H1 (cell line): ENCODE data around the gene HOXC5. TPM values are rescaled to one million over a fixed set of nuclear protein-coding genes. Genes with fewer than 3 reads are reported as not detected.

Experiments used
- CTCF ChIA-PET: fragments of 300-600 bp; sonication (Branson Sonifier 250); formaldehyde crosslinking; loops from one replicate; lab custom pipeline; 2021; ENCODE audit not compliant: partially characterized antibody; lab: Charles Lee
- POLR2A ChIA-PET: fragments of 300-600 bp; sonication (Branson Sonifier 250); formaldehyde crosslinking; loops from one replicate; lab custom pipeline; 2021; ENCODE audit warnings: inconsistent platforms; ENCODE audit not compliant: partially characterized antibody; lab: Charles Lee
- DNase-seq, 2 experiments: peaks; one replicate each; pipeline versions ENCODE4 v3.0.0 to v3.0.0-alpha.2; 2010 to 2022; ENCODE audit warnings: low spot score in 2 of 2, low read depth in 1 of 2, mixed read lengths in 1 of 2
- FAIRE-seq: peaks from 2 replicates; lab custom pipeline; 2011; peaks lifted over from hg19 to GRCh38; lab: Jason Lieb, UNC
- H2AFZ ChIP-seq: 2 replicates; pipeline ENCODE4 v1.8.1; 2012; ENCODE audit warnings: low read length, inconsistent platforms
- H2AK5ac ChIP-seq: 2 replicates; pipeline ENCODE4 v1.6.1; 2013; ENCODE audit warnings: low read depth, low read length
- H2BK120ac ChIP-seq: replicated peaks from 2 replicates; pipeline ENCODE3; 2013; ENCODE audit warnings: low read depth, low read length, inconsistent platforms
- H2BK12ac ChIP-seq: 2 replicates; pipeline ENCODE4 v1.6.1; 2013; ENCODE audit warnings: low read depth, low read length
- H2BK15ac ChIP-seq: 2 replicates; pipeline ENCODE4 v1.6.1; 2013; ENCODE audit warnings: low read length
- H2BK20ac ChIP-seq: 2 replicates; pipeline ENCODE4 v1.6.1; 2013; ENCODE audit warnings: low read length
- H2BK5ac ChIP-seq: 2 replicates; pipeline ENCODE4 v1.6.1; 2013; ENCODE audit warnings: low read depth, low read length
- H3K14ac ChIP-seq: 2 replicates; pipeline ENCODE4 v1.6.1; 2013; ENCODE audit warnings: inconsistent platforms; ENCODE audit not compliant: insufficient read length
- H3K18ac ChIP-seq: 2 replicates; pipeline ENCODE4 v1.6.1; 2013; ENCODE audit warnings: low read length; ENCODE audit errors: extremely low read depth
- H3K23ac ChIP-seq: 2 replicates; pipeline ENCODE4 v1.6.1; 2013; ENCODE audit warnings: inconsistent platforms; ENCODE audit not compliant: insufficient read length
- H3K23me2 ChIP-seq: 2 replicates; pipeline ENCODE4 v1.6.1; 2013; ENCODE audit warnings: low read depth, low read length
- H3K27ac ChIP-seq: 2 replicates; pipeline ENCODE4 v1.6.1; 2011; ENCODE audit warnings: low read depth, low read length, inconsistent platforms
- H3K27me3 ChIP-seq, 4 experiments: replicated peaks in 1 of 4; 1 replicate in 1 of 4; 2 replicates in 3 of 4; pipeline versions ENCODE4 v1.6.1 to v1.8.1; 2011 to 2013; ENCODE audit warnings: low read length in 3 of 4, mild to moderate bottlenecking in 3 of 4, inconsistent platforms in 2 of 4, mixed read lengths in 2 of 4, moderate library complexity in 1 of 4; ENCODE audit not compliant: control insufficient read depth in 3 of 4, insufficient read depth in 3 of 4; ENCODE audit errors: extremely low read depth in 1 of 4
- H3K36me3 ChIP-seq, 4 experiments: 2 replicates each; pipeline versions ENCODE4 v1.6.1 to v1.8.1; 2011 to 2013; ENCODE audit warnings: mild to moderate bottlenecking in 4 of 4, low read length in 3 of 4, moderate library complexity in 2 of 4, control low read depth in 1 of 4, inconsistent platforms in 1 of 4; ENCODE audit not compliant: insufficient read depth in 4 of 4, control insufficient read depth in 2 of 4
- H3K4ac ChIP-seq: replicated peaks from 2 replicates; pipeline ENCODE3; 2013; ENCODE audit warnings: low read length, low read depth, mixed read lengths, inconsistent platforms; ENCODE audit not compliant: insufficient read length
- H3K4me1 ChIP-seq, 4 experiments: replicated peaks in 1 of 4; 1 replicate in 1 of 4; 2 replicates in 3 of 4; pipeline versions ENCODE4 v1.6.1 to v1.8.1; 2011 to 2013; ENCODE audit warnings: low read length in 3 of 4, inconsistent platforms in 2 of 4, mixed read lengths in 1 of 4; ENCODE audit not compliant: insufficient read depth in 4 of 4, control insufficient read depth in 3 of 4
- H3K4me2 ChIP-seq, 2 experiments: 2 replicates each; pipeline versions ENCODE4 v1.6.1 to v1.8.1; 2011 to 2013; ENCODE audit warnings: low read depth in 2 of 2, low read length in 2 of 2, control low read depth in 1 of 2, inconsistent platforms in 1 of 2, mild to moderate bottlenecking in 1 of 2; ENCODE audit not compliant: insufficient read depth in 1 of 2
- H3K4me3 ChIP-seq, 4 experiments: fragments of 200-600, 300-600 bp in 1 of 4; sonication (generic), shearing (Covaris generic), sonication (Bioruptor Twin) in 1 of 4; 2 replicates each; pipeline versions ENCODE4 v1.5.1 to v1.8.1; 2011 to 2016; ENCODE audit warnings: low read length in 4 of 4, low read depth in 3 of 4, control low read depth in 2 of 4, inconsistent platforms in 2 of 4, mild to moderate bottlenecking in 2 of 4, mixed read lengths in 1 of 4, moderate library complexity in 1 of 4; ENCODE audit not compliant: insufficient read depth in 2 of 4; ENCODE audit errors: extremely low read depth in 1 of 4
- H3K56ac ChIP-seq: replicated peaks from 2 replicates; pipeline ENCODE3; 2013; ENCODE audit warnings: low read depth, mild to moderate bottlenecking, mixed read lengths, low read length, inconsistent platforms; ENCODE audit not compliant: insufficient read length
- H3K79me1 ChIP-seq: 2 replicates; pipeline ENCODE4 v1.6.1; 2013; ENCODE audit warnings: low read depth, low read length, control low read depth
- H3K79me2 ChIP-seq, 2 experiments: 2 replicates each; pipeline versions ENCODE4 v1.6.1 to v1.8.1; 2012 to 2013; ENCODE audit warnings: low read length in 2 of 2, mild to moderate bottlenecking in 2 of 2, inconsistent platforms in 1 of 2; ENCODE audit not compliant: insufficient read depth in 2 of 2, control insufficient read depth in 1 of 2
- H3K9ac ChIP-seq, 4 experiments: replicated peaks in 1 of 4; 1 replicate in 1 of 4; 2 replicates in 3 of 4; pipeline versions ENCODE4 v1.6.1 to v1.8.1; 2011 to 2013; ENCODE audit warnings: low read depth in 3 of 4, low read length in 3 of 4, control low read depth in 2 of 4, mild to moderate bottlenecking in 2 of 4, moderate library complexity in 2 of 4, inconsistent platforms in 1 of 4; ENCODE audit errors: extremely low read depth in 1 of 4
- H3K9me3 ChIP-seq, 2 experiments: 2 replicates each; pipeline versions ENCODE4 v1.6.1 to v1.8.1; 2012 to 2013; ENCODE audit warnings: mild to moderate bottlenecking in 2 of 2, moderate library complexity in 2 of 2, control low read depth in 1 of 2, inconsistent platforms in 1 of 2, low read depth in 1 of 2, low read length in 1 of 2, mixed read lengths in 1 of 2; ENCODE audit not compliant: insufficient read depth in 2 of 2
- H4K20me1 ChIP-seq, 2 experiments: replicated peaks in 1 of 2; 2 replicates each; pipeline versions ENCODE3 to v1.8.1; 2011 to 2013; ENCODE audit warnings: inconsistent platforms in 2 of 2, low read length in 2 of 2, mild to moderate bottlenecking in 1 of 2; ENCODE audit not compliant: insufficient read depth in 2 of 2, control insufficient read depth in 1 of 2
- H4K5ac ChIP-seq: 2 replicates; pipeline ENCODE4 v1.6.1; 2013; ENCODE audit warnings: low read length, low read depth, mixed read lengths, inconsistent platforms; ENCODE audit not compliant: insufficient read length
- H4K8ac ChIP-seq: 2 replicates; pipeline ENCODE4 v1.8.0; 2013; ENCODE audit warnings: mild to moderate bottlenecking, moderate library complexity, low read length, inconsistent platforms; ENCODE audit not compliant: insufficient read depth; ENCODE audit errors: extremely low read depth
- H4K91ac ChIP-seq: replicated peaks from 2 replicates; pipeline ENCODE3; 2013; ENCODE audit warnings: low read length, mixed read lengths, inconsistent platforms; ENCODE audit not compliant: insufficient read length
- E2F6 ChIP-seq: IDR thresholded peaks from 2 replicates; pipeline ENCODE4 v1.6.1; 2012; ENCODE audit warnings: inconsistent platforms
- RNF2 ChIP-seq: fragments of 200-900, 300-1000 bp; sonication (generic); IDR thresholded peaks from 2 replicates; pipeline ENCODE4 v1.7.1; 2016; ENCODE audit warnings: borderline replicate concordance, low read depth, mild to moderate bottlenecking, antibody characterized with exemption, low read length; ENCODE audit not compliant: poor library complexity, severe bottlenecking; ENCODE audit errors: missing control alignments
- RXRA ChIP-seq: IDR thresholded peaks from 2 replicates; pipeline ENCODE4 v1.6.1; 2011; ENCODE audit warnings: low read depth, mild to moderate bottlenecking, low read length, moderate library complexity; ENCODE audit not compliant: insufficient read depth
- SRF ChIP-seq: IDR thresholded peaks from 2 replicates; pipeline ENCODE4 v1.6.1; 2011; ENCODE audit warnings: mild to moderate bottlenecking, low read depth, low read length, moderate library complexity
- WGBS, 2 experiments: shearing (Covaris generic) in 1 of 2; methylation state at CpG; one replicate each; pipeline versions ENCODE4 v1.1.6 to v1.1.7; 2013 to 2015; ENCODE audit warnings: low lambda C conversion rate in 2 of 2, mixed read lengths in 2 of 2, inconsistent platforms in 1 of 2, low coverage in 1 of 2, missing lambda C conversion rate in 1 of 2; ENCODE audit not compliant: insufficient replicate concordance in 2 of 2, insufficient coverage in 1 of 2, insufficient read length in 1 of 2; ENCODE audit errors: extremely low coverage in 1 of 2, missing lambda C conversion rate in 1 of 2; 5-methylcytosine and 5-hydroxymethylcytosine counted together
- polyA plus RNA-seq, 7 experiments: library from polyadenylated mRNA; depleted of rRNA in 3 of 7; stranded (reverse) in 5 of 7; unstranded in 2 of 7; fragments of >200 nt in 5 of 7; fragments of 200-250 nt in 2 of 7; gene quantifications; 1 replicate in 5 of 7; 2 replicates in 1 of 7; 4 replicates in 1 of 7; pipeline versions ENCODE4 v1.2.1 to v1.2.3, GENCODE V29; 2011 to 2013; ENCODE audit warnings: missing spikeins in 2 of 7, mixed read lengths in 2 of 7
- total RNA-seq: library from RNA; stranded (reverse); fragmentation: NEBNext Ultra II Directional; extraction: Animal tissue kit (Norgen Biotek cat#: 25700); gene quantifications from 2 replicates; pipeline ENCODE4 v1.2.1, GENCODE V29; 2021

Gene HOXC5
- total and polyA plus RNA-seq, 2 of the 8 experiments (the other 6 are each of a cell fraction or from before 2014, with no cell fraction given), result not detected

- Histone ChIP-seq H3K23ac (no peak overlapping the region), H2AFZ (no peak overlapping the region), H3K27me3 (peaks cover 94 to 99% (median 97%) of the 10 kb centered on the region in 4 experiments), H2BK12ac (0 out of 2 replicates have a peak overlapping the region, but pooled peaks have one; percentile 27), H2BK120ac (no peak overlapping the region), H2BK20ac (no peak overlapping the region), H4K20me1 (peaks cover 15 to 30% of the 10 kb centered on the region in 2 experiments), H3K27ac (no peak overlapping the region), H3K79me1 (no peaks in the 10 kb centered on the region), H3K4me3 (peak overlapping the region in 1 of 4 experiments; percentile 38; a peak in 2 of 8 replicates), H3K36me3 (peaks cover 0 to 8% (median 0%) of the 10 kb centered on the region in 4 experiments; a peak in 1 of 8 replicates), H3K4me1 (peaks cover 0 to 6% (median 3%) of the 10 kb centered on the region in 4 experiments; a peak in 3 of 7 replicates), H2BK15ac (no peak overlapping the region), H3K79me2 (no peaks in the 10 kb centered on the region), H3K14ac (no peak overlapping the region), H3K56ac (no peak overlapping the region), H4K8ac (no peak overlapping the region; the same call in 1 of the 2 replicates), H3K23me2 (no peaks in the 10 kb centered on the region), H3K9me3 (peaks cover 0 to 9% of the 10 kb centered on the region in 2 experiments; a peak in 1 of 4 replicates), H4K91ac (no peak overlapping the region), H3K9ac (no peak overlapping the region), H2AK5ac (no peak overlapping the region), H3K18ac (peak overlapping the region; percentile 32; the same call in 1 of the 2 replicates), H3K4me2 (peak overlapping the region; percentile 41 to 55; a peak in 3 of 4 replicates), H4K5ac (no peak overlapping the region), H3K4ac (no peak overlapping the region), H2BK5ac (no peak overlapping the region)
- FAIRE-seq (no peak), DNase-seq (no peak)
- ChIA-PET POLR2A (interaction anchor here (0.9 to 1.2 kb wide), 4 partner anchors 9 to 36 kb away, joined by 3 to 4 read pairs (median 4); partner anchors contain the start of gene HOXC11), CTCF (interaction anchor here (0.6 to 5.8 kb wide), 33 partner anchors 10 to 772 kb away, joined by 3 to 91 read pairs (median 5); partner anchors contain the start of genes HOTAIR, HOXC12, HOXC4 and HOXC5)
- no peak; the same call in 1 of the 2 replicates for TF ChIP-seq E2F6
- TF ChIP-seq RNF2, result peak; percentile 83
- no peak for TF ChIP-seq RXRA
- TF ChIP-seq SRF, result no peak
- 13% methylated on average over 21 of the region's 21 CpGs; no CpG with 5 or more reads in 1 of the 2 experiments for WGBS, 2 experiments
Measured at GRCh38 chr12:53985692-53985993, 47.2 kb upstream of the HOXC5 start.
